Measurements from ENCODE around the gene TSPAN4.

TSPAN4 gene

GRCh38 chr11:870418-870817 lies 27.8 kb downstream of the TSPAN4 start:
- Histone ChIP-seq H3K36me3 (peaks cover 0 to 51% (median 34%) of the 10 kb centered on the region in 11 experiments; a peak in 16 of 22 replicates), H3K9ac (peak overlapping the region in 1 of 11 experiments; percentile 10; a peak in 1 of 22 replicates), H3K4me1 (0 out of 20 replicates have a peak, but pooled peaks cover 0 to 7% (median 0%) of the 10 kb centered on the region in 10 experiments), H3K4me3 (no peak overlapping the region), H3K27ac (no peak overlapping the region), H3K27me3 (no peaks in the 10 kb centered on the region), H4K20me1 (peaks cover 0 to 95% (median 27%) of the 10 kb centered on the region in 11 experiments; a peak in 14 of 22 replicates), H3K4me2 (no peak overlapping the region), H3K9me3 (replicated peaks in 1 of 11) (no peaks in the 10 kb centered on the region)
- no peak for TF ChIP-seq Cebpa-rat (IDR thresholded peaks at IDR 0.05)

DNA sequence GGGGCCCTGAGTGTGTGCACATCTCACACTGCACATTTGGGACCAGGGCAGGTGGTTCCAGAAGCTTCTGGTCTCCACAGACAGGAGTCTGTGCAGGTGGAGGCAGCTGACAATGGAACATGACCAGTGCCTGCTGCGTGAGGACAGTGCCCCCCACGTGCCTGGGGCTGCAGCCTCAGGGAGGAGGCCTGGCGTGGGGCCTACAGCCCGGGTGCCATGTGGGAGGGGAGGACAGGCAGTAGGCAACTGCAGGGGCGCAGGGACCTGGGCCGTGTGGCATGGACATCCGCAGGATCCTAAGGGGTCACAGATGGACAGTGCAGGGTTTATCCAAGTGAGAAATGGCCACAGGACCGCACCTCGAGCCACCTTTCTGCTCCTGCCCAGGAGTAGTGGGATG lies 28.8 kb downstream of the TSPAN4 start:
- no peaks in the 10 kb centered on the region for H3K9me3 ChIP-seq (replicated peaks in 1 of 11)
- H3K27me3 ChIP-seq, result no peaks in the 10 kb centered on the region
- H3K27ac ChIP-seq, result no peak overlapping the region
- no peak for TF ChIP-seq Cebpa-rat (IDR thresholded peaks at IDR 0.05)
- no peak overlapping the region for H3K4me2 ChIP-seq
- H3K9ac ChIP-seq, result no peak overlapping the region
- H3K36me3 ChIP-seq, result peaks cover 0 to 57% (median 32%) of the 10 kb centered on the region in 11 experiments; a peak in 17 of 22 replicates
- no peak overlapping the region for H3K4me3 ChIP-seq
- H4K20me1 ChIP-seq, result peaks cover 0 to 95% (median 17%) of the 10 kb centered on the region in 11 experiments; a peak in 15 of 22 replicates
- H3K4me1 ChIP-seq, result 0 out of 20 replicates have a peak, but pooled peaks cover 0 to 1% (median 0%) of the 10 kb centered on the region in 10 experiments

- H3K4me1 ChIP-seq, result no peaks in the 10 kb centered on the region
- H3K4me3 ChIP-seq, result no peak overlapping the region
- H3K4me2 ChIP-seq, result no peak overlapping the region
- no peak for TF ChIP-seq Cebpa-rat (IDR thresholded peaks at IDR 0.05)
- no peak overlapping the region for H3K9ac ChIP-seq
- peaks cover 1 to 68% (median 37%) of the 10 kb centered on the region in 11 experiments; a peak in 18 of 22 replicates for H3K36me3 ChIP-seq
- H3K9me3 ChIP-seq (replicated peaks in 1 of 11), result no peaks in the 10 kb centered on the region
- no peaks in the 10 kb centered on the region for H3K27me3 ChIP-seq
- peaks cover 0 to 95% (median 21%) of the 10 kb centered on the region in 11 experiments; a peak in 14 of 22 replicates for H4K20me1 ChIP-seq
- no peak overlapping the region for H3K27ac ChIP-seq
Measured at GRCh38 chr11:872799-873198, 30.1 kb downstream of the TSPAN4 start.

DNA sequence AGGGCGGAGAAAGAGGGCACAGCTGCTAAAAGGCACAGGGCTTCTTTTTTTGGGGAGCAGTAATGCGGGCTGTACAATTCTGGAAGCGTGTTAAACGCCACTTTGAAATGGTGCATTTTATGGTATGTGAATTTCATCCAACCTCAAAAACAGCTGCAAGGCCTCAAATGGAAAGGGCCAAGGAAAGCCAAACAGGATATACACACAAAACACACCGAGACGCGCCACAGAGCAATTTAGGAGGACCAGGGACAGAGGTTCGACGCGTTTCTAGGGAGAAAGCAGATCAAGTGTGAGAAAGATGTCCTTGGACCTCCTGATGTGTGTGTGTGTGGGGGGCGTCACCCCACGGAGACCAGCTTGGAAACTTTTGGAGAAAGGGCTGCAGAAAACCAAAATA lies 31.1 kb downstream of the TSPAN4 start:
- no peak overlapping the region for H3K9ac ChIP-seq
- H3K27me3 ChIP-seq, result no peaks in the 10 kb centered on the region
- no peaks in the 10 kb centered on the region for H3K9me3 ChIP-seq (replicated peaks in 1 of 11)
- TF ChIP-seq Cebpa-rat (IDR thresholded peaks at IDR 0.05), result no peak
- no peak overlapping the region for H3K4me3 ChIP-seq
- H4K20me1 ChIP-seq, result peaks cover 0 to 87% (median 12%) of the 10 kb centered on the region in 11 experiments; a peak in 12 of 22 replicates
- no peaks in the 10 kb centered on the region for H3K4me1 ChIP-seq
- no peak overlapping the region for H3K27ac ChIP-seq
- no peak overlapping the region for H3K4me2 ChIP-seq
- peaks cover 10 to 71% (median 45%) of the 10 kb centered on the region in 11 experiments; a peak in 19 of 22 replicates for H3K36me3 ChIP-seq

- Histone ChIP-seq H3K9ac (no peak overlapping the region), H3K4me2 (no peak overlapping the region), H3K27me3 (no peaks in the 10 kb centered on the region), H4K20me1 (peaks cover 0 to 85% (median 7%) of the 10 kb centered on the region in 11 experiments; a peak in 11 of 22 replicates), H3K36me3 (peaks cover 25 to 71% (median 50%) of the 10 kb centered on the region in 11 experiments), H3K4me1 (no peaks in the 10 kb centered on the region), H3K27ac (no peak overlapping the region), H3K9me3 (replicated peaks in 1 of 11) (no peaks in the 10 kb centered on the region), H3K4me3 (no peak overlapping the region)
- no peak for TF ChIP-seq Cebpa-rat (IDR thresholded peaks at IDR 0.05)
Measured at GRCh38 chr11:875203-875602, 32.6 kb downstream of the TSPAN4 start.

DNA sequence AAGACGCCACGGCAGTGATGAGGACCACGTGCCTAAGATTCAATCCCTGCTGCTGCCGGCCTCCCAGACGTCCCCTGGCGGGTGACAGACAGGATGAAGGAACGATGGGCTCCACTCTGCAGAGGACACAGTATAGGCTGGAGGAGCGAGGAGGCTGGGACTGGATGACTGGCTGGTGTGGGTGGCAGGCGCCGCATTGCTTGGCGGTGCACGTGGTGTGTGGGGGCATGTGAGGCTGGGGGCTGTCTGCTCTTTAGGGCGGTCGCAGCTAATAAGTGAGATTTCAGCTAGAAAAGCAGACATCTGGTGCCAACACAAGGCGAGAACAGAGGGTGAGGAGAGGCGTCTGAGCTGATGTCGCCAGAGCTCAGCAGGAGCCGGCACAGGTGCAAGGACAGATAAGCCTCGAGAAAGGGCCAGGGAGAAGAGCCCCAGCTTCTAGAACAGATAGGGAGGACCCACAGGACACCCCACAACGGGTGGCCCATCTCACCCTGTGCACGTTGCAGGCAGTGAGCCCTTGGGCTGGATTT lies 33.2 kb downstream of the TSPAN4 start:
- no peak for TF ChIP-seq Cebpa-rat (IDR thresholded peaks at IDR 0.05)
- peaks cover 31 to 77% (median 57%) of the 10 kb centered on the region in 11 experiments for H3K36me3 ChIP-seq
- H3K4me2 ChIP-seq, result no peak overlapping the region

DNA sequence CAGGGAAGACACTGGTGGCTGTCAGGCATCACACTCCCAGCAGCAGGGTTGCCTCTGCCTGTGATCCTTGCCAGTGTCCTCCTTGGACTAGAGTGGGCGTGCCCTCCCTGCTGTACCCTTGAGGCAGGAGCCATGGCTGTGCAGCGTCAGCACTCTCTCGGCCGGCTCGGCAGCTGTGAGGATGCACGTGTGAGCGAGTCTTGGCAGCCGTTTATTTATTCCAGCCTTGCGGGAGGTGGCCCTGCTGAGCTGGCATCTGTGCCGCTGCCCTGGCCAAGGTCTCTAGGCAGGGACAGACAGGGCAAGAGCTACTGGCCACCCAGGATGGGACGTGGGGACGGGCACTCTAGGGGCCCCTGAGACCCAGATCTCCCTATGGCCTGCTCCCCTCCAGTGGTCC lies 33.9 kb downstream of the TSPAN4 start:
- Histone ChIP-seq H3K9ac (no peak overlapping the region), H3K27me3 (no peaks in the 10 kb centered on the region), H3K9me3 (replicated peaks in 1 of 11) (no peaks in the 10 kb centered on the region), H3K36me3 (peaks cover 33 to 83% (median 62%) of the 10 kb centered on the region in 11 experiments), H4K20me1 (peaks cover 0 to 79% (median 7%) of the 10 kb centered on the region in 11 experiments; a peak in 11 of 22 replicates), H3K4me3 (no peak overlapping the region), H3K4me2 (no peak overlapping the region), H3K27ac (no peak overlapping the region), H3K4me1 (no peaks in the 10 kb centered on the region)
- no peak for TF ChIP-seq Cebpa-rat (IDR thresholded peaks at IDR 0.05)

More for the DNA sequence above, 33.2 kb downstream of the TSPAN4 start:
- Histone ChIP-seq H3K27me3 (no peaks in the 10 kb centered on the region), H3K4me3 (no peak overlapping the region), H4K20me1 (peaks cover 0 to 85% (median 7%) of the 10 kb centered on the region in 11 experiments; a peak in 11 of 22 replicates), H3K27ac (no peak overlapping the region), H3K9ac (no peak overlapping the region), H3K4me1 (no peaks in the 10 kb centered on the region), H3K9me3 (replicated peaks in 1 of 11) (no peaks in the 10 kb centered on the region)

DNA sequence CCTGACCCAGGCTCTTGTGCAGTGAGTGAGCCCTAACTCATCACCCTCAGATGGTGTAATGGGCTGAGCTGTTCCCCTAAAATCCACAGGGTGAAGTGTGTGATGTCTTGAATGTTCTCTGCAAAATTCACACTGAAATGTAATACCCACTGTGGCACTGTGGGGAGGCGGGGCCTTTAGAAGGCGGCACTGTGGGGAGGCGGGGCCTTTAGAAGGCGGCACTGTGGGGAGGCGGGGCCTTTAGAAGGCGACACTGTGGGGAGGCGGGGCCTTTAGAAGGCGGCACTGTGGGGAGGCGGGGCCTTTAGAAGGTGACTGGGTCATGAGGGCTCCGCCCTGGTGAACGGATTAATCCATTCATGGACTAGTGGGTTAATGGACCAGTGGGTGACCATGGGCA lies 34.9 kb downstream of the TSPAN4 start:
- Histone ChIP-seq H4K20me1 (peaks cover 0 to 72% (median 7%) of the 10 kb centered on the region in 11 experiments; a peak in 11 of 22 replicates), H3K9ac (no peak overlapping the region), H3K4me1 (peaks cover 0 to 3% (median under 1%) of the 10 kb centered on the region in 10 experiments; a peak in 5 of 20 replicates), H3K9me3 (replicated peaks in 1 of 11) (no peaks in the 10 kb centered on the region), H3K36me3 (peaks cover 39 to 91% (median 72%) of the 10 kb centered on the region in 11 experiments), H3K27me3 (no peaks in the 10 kb centered on the region), H3K27ac (no peak overlapping the region), H3K4me2 (no peak overlapping the region), H3K4me3 (no peak overlapping the region)
- no peak for TF ChIP-seq Cebpa-rat (IDR thresholded peaks at IDR 0.05)

DNA sequence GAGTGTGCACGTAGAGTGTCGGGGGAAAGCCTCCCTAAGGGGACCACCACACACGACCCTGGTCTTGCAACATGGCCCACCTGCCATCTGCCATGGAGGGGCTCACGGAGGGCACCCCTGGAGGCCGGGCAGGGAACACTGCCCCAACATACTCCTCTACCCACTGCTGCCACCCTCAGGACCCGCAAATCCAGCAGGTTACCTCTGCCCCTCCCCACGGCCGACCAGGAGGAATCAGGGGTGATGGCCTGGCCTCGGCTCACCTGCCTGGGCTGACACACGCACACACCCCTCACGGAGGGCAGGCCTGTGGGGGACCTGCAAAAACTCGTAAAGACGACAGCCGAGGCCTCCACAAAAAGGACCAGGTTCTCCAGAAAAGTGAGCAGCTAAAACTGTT lies 37.8 kb downstream of the TSPAN4 start:
- Histone ChIP-seq H3K36me3 (peaks cover 59 to 100% (median 90%) of the 10 kb centered on the region in 11 experiments), H3K4me3 (no peak overlapping the region), H4K20me1 (peaks cover 0 to 76% (median 26%) of the 10 kb centered on the region in 11 experiments; a peak in 15 of 22 replicates), H3K4me2 (no peak overlapping the region), H3K27ac (no peak overlapping the region), H3K4me1 (peaks cover 0 to 9% (median 6%) of the 10 kb centered on the region in 10 experiments; a peak in 8 of 20 replicates), H3K9ac (no peak overlapping the region), H3K9me3 (replicated peaks in 1 of 11) (no peaks in the 10 kb centered on the region), H3K27me3 (no peaks in the 10 kb centered on the region)
- no peak for TF ChIP-seq Cebpa-rat (IDR thresholded peaks at IDR 0.05)

Measured in BLaER1 treated with 17β-estradiol and CSF1 and Interleukin-3, amounts not matched to agents 10 nM and 100 nM (cell line).